IMR-90 (cell line): ENCODE results near the gene GRN.

ENCODE experiments used
- CEBPB ChIP-seq: IDR thresholded peaks from 2 replicates; pipeline ENCODE4 v1.6.1; 2012; ENCODE audit warnings: low read depth, low read length, improper control_type of control experiment
- MAFK ChIP-seq: IDR thresholded peaks from 2 replicates; pipeline ENCODE4 v1.6.1; 2012; ENCODE audit warnings: low read depth, low read length, improper control_type of control experiment
- MAZ ChIP-seq: IDR thresholded peaks from 2 replicates; pipeline ENCODE4 v1.6.1; 2012; ENCODE audit warnings: low read depth, mild to moderate bottlenecking, low read length, improper control_type of control experiment, moderate library complexity, borderline replicate concordance
- POLR2A ChIP-seq: IDR thresholded peaks from 2 replicates; pipeline ENCODE4 v1.6.1; 2012; ENCODE audit warnings: mild to moderate bottlenecking, low read depth, low read length
- RFX5 ChIP-seq: IDR thresholded peaks from 2 replicates; pipeline ENCODE4 v1.8.0; 2012; ENCODE audit warnings: low read depth, mild to moderate bottlenecking, low read length, moderate library complexity
- SMC3 ChIP-seq: fragments of 150-350 bp; IDR thresholded peaks from 2 replicates; pipeline ENCODE4 v1.6.1; 2016; ENCODE audit warnings: low read depth, mild to moderate bottlenecking, antibody characterized with exemption, low read length, moderate library complexity
- TF ChIP-seq, protein P1 (sequence below): conservative IDR thresholded peaks from 2 replicates; pipeline ENCODE4 v1.5.1; 2012; ENCODE audit warnings: mild to moderate bottlenecking, low read depth, low read length, improper control_type of control experiment

- TF ChIP-seq, protein P1, sequence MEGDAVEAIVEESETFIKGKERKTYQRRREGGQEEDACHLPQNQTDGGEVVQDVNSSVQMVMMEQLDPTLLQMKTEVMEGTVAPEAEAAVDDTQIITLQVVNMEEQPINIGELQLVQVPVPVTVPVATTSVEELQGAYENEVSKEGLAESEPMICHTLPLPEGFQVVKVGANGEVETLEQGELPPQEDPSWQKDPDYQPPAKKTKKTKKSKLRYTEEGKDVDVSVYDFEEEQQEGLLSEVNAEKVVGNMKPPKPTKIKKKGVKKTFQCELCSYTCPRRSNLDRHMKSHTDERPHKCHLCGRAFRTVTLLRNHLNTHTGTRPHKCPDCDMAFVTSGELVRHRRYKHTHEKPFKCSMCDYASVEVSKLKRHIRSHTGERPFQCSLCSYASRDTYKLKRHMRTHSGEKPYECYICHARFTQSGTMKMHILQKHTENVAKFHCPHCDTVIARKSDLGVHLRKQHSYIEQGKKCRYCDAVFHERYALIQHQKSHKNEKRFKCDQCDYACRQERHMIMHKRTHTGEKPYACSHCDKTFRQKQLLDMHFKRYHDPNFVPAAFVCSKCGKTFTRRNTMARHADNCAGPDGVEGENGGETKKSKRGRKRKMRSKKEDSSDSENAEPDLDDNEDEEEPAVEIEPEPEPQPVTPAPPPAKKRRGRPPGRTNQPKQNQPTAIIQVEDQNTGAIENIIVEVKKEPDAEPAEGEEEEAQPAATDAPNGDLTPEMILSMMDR, result no peak
- no peak for TF ChIP-seq CEBPB
- no peak for TF ChIP-seq POLR2A
- TF ChIP-seq MAZ, result no peak
- no peak for TF ChIP-seq RFX5
- no peak for TF ChIP-seq MAFK
- TF ChIP-seq SMC3, result no peak
These were observed 17.2 kb upstream of the GRN start for GRCh38 chr17:44327715-44328449.
